ENCODE measurements around the gene GRAP2. TPM values are rescaled to one million over a fixed set of nuclear protein-coding genes. Genes with fewer than 3 reads are reported as not detected.
A peak's percentile ranks its signal among the peaks of the same experiment; 100 is the strongest.

The GRAP2 gene
- total and polyA plus RNA-seq, 9 of the 15 experiments (the other 6 are each of a cell fraction or from before 2014, with no cell fraction given): 4.8 to 88.7 (median 60.4) TPM

DNA sequence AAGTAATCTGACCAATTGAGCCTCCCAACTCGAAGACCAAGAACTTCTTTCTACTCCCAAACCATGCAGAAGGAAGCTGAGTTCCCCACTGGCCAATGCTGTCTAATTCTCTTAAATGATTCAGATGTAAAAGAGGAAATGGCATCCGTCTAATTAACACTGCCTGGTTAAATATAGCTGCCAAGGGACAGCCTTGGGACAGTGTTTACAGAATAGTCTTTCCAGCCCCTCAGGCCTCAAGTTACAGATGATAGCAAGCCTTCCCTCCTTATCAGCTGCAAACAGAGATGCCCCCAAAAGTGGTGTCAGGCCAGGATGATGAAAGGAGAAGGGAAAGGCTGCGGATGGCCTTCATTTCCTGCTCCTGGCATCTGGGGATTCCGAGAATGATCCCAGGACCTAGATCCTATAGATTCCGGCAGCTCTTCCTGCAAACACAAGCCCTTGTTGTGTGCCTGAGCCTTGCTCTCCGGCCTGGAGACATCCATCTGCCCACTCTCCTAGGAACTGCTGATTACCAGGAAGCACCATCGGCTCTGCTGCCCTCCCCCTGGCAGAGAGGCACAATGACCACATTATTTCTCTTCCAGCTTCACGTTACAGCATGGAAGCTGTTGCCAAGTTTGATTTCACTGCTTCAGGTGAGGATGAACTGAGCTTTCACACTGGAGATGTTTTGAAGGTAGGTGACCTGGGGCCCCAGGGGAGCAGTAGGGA lies 45.8 kb downstream of the GRAP2 start (continued):
- TF ChIP-seq, protein P1, sequence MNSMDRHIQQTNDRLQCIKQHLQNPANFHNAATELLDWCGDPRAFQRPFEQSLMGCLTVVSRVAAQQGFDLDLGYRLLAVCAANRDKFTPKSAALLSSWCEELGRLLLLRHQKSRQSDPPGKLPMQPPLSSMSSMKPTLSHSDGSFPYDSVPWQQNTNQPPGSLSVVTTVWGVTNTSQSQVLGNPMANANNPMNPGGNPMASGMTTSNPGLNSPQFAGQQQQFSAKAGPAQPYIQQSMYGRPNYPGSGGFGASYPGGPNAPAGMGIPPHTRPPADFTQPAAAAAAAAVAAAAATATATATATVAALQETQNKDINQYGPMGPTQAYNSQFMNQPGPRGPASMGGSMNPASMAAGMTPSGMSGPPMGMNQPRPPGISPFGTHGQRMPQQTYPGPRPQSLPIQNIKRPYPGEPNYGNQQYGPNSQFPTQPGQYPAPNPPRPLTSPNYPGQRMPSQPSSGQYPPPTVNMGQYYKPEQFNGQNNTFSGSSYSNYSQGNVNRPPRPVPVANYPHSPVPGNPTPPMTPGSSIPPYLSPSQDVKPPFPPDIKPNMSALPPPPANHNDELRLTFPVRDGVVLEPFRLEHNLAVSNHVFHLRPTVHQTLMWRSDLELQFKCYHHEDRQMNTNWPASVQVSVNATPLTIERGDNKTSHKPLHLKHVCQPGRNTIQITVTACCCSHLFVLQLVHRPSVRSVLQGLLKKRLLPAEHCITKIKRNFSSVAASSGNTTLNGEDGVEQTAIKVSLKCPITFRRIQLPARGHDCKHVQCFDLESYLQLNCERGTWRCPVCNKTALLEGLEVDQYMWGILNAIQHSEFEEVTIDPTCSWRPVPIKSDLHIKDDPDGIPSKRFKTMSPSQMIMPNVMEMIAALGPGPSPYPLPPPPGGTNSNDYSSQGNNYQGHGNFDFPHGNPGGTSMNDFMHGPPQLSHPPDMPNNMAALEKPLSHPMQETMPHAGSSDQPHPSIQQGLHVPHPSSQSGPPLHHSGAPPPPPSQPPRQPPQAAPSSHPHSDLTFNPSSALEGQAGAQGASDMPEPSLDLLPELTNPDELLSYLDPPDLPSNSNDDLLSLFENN (IDR thresholded peaks at IDR 0.05; ENCODE audit: low read depth in 2 of 2, low read length in 2 of 2): peak in 1 of 2 experiments; percentile 84; a peak in 2 of 4 replicates
- peak; percentile 94 for TF ChIP-seq TAL1 (IDR thresholded peaks at IDR 0.05)
- no peak for TF ChIP-seq ZNF41 (CRISPR knock-in tag; conservative IDR thresholded peaks at IDR 0.05)
- TF ChIP-seq POLR2AphosphoS5 (IDR thresholded peaks at IDR 0.05; ENCODE audit: control insufficient read depth, insufficient read depth, low read depth, low read length): peak; percentile 90
- TF ChIP-seq ZNF644 (tag; IDR thresholded peaks at IDR 0.05; ENCODE audit: low read depth): no peak
- peak; percentile 82 for TF ChIP-seq HMGN3 (IDR thresholded peaks at IDR 0.05; ENCODE audit: borderline replicate concordance, extremely low read depth, insufficient read length, low read depth, low read length)
- peak in 1 of 2 experiments; percentile 73; a peak in 3 of 4 replicates for TF ChIP-seq TRIM24 (IDR thresholded peaks at IDR 0.05)
- TF ChIP-seq FOXM1 (IDR thresholded peaks at IDR 0.05; ENCODE audit: low read depth): peak; percentile 78
- TF ChIP-seq FOXM1 (CRISPR knock-in tag; IDR thresholded peaks at IDR 0.05; ENCODE audit: low read depth): no peak
- no peak for TF ChIP-seq C11orf30 (IDR thresholded peaks at IDR 0.05; ENCODE audit: low read depth)
- no peak for TF ChIP-seq PBX2 (CRISPR knock-in tag; IDR thresholded peaks at IDR 0.05; ENCODE audit: low read depth)
- TF ChIP-seq PBX2 (tag; conservative IDR thresholded peaks at IDR 0.05; ENCODE audit: low read depth): peak; percentile 55
- no peak for TF ChIP-seq MAFK (IDR thresholded peaks at IDR 0.05; ENCODE audit: low read length)
- no peak for TF ChIP-seq ARHGAP35 (IDR thresholded peaks at IDR 0.05; ENCODE audit: partially characterized antibody)
- TF ChIP-seq SMARCE1 (IDR thresholded peaks at IDR 0.05): peak; percentile 90
- no peak for TF ChIP-seq E2F8 (IDR thresholded peaks at IDR 0.05; ENCODE audit: low read depth, partially characterized antibody)
- no peak; the same call in 1 of the 2 replicates for TF ChIP-seq CREB3 (tag; conservative IDR thresholded peaks at IDR 0.05; ENCODE audit: low read depth)
- TF ChIP-seq ZNF584 (CRISPR knock-in tag; IDR thresholded peaks at IDR 0.05; ENCODE audit: low read depth): no peak

Data from K562 (cell line).